ENCODE results near the gene RAB7A. TPM values are rescaled to one million over a fixed set of nuclear protein-coding genes. Genes with fewer than 3 reads are reported as not detected.
"Not testable (repeated sequence)": the region's sequence is repeated elsewhere in the genome, so short reads cannot be mapped to it uniquely, and the experiment has no call there.

RAB7A gene
- total RNA-seq, 1 experiment from 2014 or later = 57.8 TPM

DNA sequence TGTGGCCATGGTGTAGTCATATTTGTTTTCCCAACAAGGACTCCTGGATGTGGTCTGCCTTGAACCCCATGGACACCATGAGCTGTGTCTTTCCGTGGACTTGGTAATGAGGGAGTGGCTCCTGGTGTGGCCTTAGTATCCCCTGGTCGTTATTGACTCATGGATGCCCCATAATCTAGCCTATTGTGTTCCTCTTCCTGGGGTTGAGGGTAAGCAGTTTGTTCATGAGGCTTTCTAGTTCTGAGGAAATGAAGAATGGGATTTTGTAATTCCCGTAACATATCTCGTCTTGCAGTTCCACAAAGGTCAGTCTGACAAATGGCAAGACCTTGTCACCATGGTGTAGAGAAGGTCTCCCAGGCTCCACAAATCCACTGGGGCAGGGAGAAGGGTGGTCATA is 22.6 kb downstream of the RAB7A start:
- DNase-seq (ENCODE audit: extremely low read depth, low read depth) = no peak

DNA sequence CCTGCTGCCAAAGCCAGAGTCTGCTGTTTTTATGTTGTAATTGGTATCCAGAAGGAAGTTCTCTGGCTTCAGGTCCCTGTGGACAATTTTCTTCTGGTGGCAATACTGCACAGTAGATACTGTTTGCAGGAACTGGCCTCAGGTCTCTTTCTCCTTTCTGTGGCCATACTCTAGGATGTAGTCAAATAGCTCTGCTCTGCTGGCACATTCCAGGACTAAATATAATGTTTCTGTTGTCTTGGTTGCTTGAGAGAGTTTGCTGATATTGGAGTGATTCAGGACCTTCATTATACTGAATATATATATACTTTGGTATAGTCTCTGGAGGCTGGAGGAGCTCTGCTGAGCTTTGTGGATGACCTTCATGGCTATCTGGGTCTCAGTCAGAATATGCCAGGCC is 23.1 kb downstream of the RAB7A start:
- DNase-seq (ENCODE audit: extremely low read depth, low read depth) = no peak

DNA sequence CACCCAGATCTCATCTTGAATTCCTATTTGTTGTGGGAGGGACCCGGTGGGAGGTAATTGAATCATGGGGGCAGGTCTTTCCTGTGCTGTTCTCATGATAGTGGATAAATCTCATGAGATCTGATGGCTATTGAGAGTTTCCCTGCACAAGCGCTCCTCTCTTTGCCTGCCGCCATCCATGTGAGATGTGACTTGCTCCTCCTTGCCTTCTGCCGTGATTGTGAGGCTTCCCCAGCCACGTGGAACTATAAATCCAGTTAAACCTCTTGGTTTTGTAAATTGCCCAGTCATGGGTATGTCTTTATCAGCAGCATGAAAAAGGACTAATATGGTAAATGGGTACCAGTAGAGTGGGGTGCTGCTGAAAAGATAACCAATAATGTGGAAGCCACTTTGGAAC is 23.6 kb downstream of the RAB7A start:
- DNase-seq (ENCODE audit: extremely low read depth, low read depth) = not testable (repeated sequence)

DNA sequence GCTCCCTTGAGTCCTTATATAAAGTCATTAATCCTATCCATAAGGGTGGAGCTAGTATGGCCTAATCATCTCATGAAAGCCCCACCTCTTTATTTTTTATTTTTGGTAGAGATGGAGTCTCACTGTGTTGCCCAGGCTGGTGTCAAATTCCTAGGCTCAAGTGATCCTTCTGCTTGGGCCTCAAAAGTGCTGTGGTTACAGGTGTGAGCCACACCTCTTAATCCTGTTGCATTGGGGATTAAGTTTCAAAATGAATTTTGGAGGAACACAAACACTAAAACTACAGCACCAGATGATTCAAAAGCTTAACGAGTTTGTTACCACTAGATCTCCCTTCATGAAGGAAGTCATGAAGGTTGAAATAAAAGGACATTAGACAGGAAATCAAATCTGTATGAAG is 27.7 kb downstream of the RAB7A start:
- DNase-seq (ENCODE audit: extremely low read depth, low read depth) = no peak

DNA sequence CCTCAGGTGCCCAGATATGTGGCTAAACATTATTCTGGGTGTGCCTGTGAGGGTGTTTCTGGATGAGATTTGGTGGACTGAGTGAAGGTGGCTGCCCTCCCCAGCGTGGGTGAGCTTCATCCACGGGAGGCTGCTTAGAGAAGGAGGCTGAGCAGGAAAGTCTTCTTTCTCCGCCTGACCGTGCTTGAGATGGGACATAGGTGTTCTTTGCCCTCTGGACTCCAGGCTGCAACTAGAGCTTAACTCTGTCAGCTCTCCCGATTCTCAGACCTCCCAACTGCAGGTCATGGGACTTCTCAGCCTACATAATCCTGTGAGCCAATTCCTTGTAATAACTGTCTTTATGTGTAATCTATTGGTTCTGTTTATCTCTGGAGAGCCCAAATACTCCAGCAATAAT is 34.1 kb downstream of the RAB7A start:
- DNase-seq (ENCODE audit: extremely low read depth, low read depth) = no peak

DNA sequence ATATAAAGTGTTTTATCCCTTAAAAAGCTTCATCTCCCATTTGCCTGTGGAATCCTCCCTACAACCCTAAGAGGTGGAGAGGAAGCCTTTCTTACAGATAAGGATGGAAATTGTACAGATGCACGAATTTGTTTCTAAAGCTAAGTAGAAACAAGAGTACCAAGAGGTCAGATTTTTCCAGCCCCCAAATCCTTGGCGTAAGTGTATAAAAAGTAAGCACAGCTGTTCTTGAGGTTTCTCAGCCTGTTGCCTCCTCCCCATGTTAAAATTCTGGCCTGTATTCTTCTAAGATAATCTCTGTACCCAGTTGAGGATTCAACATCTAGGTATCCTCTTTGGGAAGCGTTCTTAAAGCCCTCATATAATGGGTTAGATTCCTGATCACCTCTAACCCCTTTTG is 34.9 kb downstream of the RAB7A start:
- DNase-seq (ENCODE audit: extremely low read depth, low read depth) = no peak

DNA sequence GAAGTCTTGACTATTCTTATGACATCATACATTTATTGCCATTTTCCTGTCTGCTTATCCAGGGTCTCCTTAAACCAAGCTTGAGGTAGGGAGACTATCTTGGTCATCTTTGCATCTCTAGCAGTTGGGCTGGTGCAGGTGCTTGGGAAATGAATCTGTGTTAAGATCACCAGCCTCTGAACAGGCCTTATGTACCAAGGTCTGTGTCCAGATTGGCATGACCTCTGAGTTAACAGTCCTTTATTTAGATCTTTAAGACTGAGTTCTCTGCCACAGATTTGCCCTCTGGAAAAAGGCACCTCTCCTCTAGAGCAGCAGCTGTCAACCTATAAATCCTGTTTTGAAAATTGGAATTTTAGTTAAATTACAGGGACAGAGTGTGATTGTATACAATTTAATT is 35.4 kb downstream of the RAB7A start:
- DNase-seq (ENCODE audit: extremely low read depth, low read depth) = no peak

DNA sequence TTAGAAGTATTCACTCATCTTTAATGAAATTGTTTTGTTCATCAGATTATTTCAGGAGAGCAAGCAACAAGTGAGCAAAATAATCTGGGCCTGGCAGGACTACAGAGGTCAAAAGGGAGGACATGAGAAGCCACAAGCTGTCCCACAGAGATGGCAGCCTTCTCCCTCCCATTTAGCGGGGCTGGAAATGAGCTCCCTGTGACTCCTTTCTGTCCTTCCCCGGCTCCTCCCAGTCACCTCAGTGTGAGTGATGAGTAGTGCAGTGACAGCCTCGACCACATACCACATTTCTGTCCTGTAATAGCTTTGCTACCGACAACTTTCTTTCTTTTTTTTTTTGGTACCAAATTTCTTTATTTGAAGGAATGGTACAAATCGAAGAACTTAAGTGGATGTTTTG is 38.0 kb downstream of the RAB7A start:
- no peak for DNase-seq (ENCODE audit: extremely low read depth, low read depth)

DNA sequence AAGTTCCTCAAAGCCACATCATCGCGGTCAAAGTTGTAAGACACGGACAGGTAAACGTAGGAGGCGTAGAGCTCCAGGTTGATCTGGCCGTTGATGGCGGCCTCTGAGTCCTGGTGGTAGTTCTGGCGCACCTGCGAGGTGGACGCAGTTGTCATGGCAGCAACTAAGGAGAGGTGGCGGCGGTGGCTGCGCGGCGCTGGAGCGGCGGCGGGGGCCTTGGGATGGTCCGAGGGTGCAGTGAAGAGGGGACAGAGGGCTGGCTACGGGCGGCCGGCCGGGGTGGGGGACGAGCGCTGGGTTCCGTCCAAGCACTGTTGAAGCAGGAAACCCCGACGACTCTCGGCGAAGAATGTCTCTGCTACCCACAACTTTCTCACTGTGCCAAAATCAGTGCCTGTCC is 38.9 kb downstream of the RAB7A start:
- no peak for DNase-seq (ENCODE audit: extremely low read depth, low read depth)

DNA sequence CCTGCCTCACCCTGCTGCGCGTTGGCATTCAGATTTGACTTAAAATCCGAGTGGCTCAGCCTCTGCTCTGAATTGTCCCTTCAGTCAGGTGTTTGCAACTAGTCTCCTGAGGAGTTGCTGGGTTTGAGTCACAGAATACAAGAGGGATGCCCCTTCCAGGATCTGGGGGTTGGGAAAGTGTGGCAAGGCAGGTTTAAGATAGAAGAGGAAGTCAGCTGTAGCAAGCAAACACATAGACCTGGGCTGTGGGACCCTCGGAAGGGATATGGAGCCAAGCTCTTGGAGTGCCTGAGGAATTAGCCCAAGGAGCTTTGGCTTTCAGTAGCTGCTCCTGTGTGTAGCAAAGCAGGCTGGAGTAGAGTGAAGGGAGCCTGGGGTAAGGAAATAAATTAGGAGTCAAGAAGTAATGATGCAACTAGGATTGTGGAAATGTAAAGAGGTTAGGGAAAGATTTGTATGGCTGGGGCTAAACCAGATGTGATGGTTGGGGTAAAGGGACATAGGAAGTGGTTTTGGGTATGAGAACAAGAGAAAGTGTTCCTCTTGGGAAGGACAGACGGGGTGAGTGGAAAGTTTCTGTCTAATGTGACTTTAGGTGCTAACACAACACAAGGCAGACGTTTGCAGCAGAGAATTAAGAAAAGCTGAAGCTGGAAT is 41.2 kb downstream of the RAB7A start:
- no peak for DNase-seq (ENCODE audit: extremely low read depth, low read depth)

DNA sequence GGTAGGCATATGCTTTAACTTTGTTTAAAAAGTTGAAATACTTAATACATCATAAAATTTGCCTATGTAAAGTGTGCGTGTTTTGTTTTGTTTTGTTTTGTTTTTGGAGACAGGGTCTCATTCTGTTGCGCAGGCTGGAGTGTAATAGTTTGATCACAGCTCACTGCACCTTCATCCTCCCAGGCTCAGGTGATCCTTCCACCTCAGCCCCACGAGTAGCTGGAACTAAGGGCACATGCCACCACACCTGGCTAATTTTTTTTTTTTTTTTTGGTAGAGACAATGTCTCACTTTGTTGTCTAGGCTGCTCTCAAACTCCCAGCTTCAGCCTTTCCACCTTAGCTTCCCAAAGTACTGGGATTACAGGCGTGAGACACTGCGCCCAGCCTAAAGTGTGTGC is 42.5 kb downstream of the RAB7A start:
- DNase-seq (ENCODE audit: extremely low read depth, low read depth) = no peak

DNA sequence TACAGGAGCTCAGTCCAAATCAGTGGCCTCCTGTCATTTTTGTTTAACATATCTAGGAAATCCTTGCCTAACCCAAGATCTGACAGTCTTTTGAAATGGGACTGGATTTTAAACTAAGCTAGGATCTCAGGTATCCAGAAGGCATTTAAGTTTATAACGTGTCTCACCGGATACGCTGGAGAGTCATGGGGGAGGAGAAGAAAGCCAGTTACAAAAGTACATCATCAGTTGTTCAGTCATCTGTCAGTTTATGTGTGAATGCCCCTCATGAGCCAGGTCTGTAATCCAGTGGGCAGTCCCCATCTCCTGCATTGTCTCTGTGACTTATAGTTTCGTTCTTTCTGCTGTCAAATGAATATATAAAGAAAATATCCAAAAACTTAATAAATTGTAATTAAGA is 44.4 kb downstream of the RAB7A start:
- DNase-seq (ENCODE audit: extremely low read depth, low read depth) = no peak

DNA sequence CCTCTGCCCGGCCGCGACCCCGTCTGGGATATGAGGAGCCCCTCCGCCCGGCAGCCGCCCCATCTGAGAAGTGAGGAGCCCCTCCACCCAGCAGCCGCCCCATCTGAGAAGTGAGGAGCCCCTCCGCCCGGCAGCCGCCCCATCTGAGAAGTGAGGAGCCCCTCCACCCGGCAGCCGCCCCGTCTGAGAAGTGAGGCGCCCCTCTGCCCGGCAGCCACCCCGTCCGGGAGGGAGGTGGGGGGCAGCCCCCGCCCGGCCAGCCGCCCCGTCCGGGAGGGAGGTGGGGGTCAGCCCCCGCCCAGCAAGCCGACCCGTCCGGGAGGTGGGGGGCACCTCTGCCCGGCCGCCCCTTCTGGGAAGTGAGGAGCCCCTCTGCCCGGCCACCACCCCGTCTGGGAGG is 47.2 kb downstream of the RAB7A start:
- not testable (repeated sequence) for DNase-seq (ENCODE audit: extremely low read depth, low read depth)

DNA sequence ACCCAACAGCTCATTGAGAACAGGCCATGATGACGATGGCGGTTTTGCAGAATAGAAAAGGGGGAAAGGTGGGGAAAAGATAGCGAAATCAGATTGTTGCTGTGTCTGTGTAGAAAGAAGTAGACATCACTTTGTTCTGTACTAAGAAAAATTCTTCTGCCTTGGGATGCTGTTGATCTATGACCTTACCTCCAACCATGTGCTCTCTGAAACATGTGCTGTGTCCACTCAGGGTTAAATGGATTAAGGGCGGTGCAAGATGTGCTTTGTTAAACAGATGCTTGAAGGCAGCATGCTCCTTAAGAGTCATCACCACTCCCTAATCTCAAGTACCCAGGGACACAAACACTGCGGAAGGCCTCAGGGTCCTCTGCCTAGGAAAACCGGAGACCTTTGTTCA is 47.6 kb downstream of the RAB7A start:
- not testable (repeated sequence) for DNase-seq (ENCODE audit: extremely low read depth, low read depth)

DNA sequence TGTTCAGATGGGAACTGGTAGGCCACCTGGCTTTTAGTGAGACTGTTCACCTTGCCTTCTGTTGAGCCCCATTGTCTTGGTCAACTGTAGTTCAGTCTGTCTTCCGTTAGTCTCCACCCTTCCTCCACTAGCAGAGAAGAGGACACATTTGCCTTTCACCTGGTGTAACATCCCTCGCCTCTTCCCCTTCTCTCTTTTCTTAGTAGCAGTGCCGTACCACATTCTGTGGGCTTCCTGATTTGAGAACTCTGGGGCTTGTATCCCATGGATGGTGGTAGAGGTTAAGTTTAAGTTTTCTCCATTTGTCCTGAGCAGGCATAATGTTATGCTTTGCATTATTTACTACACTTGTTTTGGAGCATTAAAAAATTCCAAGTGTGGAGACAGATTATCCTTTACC is 49.3 kb downstream of the RAB7A start:
- no peak for DNase-seq (ENCODE audit: extremely low read depth, low read depth)

DNA sequence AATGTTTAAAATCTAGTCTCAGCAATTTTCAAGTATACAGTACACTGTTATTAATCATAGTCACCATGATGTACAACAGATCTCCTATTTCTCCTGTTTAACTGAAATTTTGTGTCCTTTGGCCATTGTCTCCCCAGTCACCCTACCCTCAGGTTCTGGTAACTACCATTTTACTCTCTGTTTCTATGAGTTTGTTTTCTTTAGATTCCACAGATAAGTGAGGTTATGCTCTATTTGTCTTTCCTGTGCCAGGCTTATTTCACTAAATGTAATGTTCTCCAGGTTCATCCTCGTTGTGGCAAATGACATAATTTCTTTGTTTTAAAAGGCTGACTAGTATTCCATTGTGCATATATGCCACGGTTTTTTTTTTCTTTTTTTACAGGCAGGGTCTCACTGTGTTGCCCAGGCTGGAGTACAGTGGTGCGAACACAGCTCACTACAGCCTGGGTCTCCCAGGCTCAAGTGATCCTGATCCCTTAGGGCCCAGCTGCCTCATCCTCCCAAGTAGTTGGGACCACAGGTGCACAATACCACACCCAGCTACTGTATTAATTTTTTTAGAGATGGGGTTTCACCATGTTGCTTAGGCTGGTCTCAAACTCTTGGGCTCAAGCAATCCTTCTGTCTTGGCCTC is 50.0 kb downstream of the RAB7A start:
- DNase-seq (ENCODE audit: extremely low read depth, low read depth) = no peak

DNA sequence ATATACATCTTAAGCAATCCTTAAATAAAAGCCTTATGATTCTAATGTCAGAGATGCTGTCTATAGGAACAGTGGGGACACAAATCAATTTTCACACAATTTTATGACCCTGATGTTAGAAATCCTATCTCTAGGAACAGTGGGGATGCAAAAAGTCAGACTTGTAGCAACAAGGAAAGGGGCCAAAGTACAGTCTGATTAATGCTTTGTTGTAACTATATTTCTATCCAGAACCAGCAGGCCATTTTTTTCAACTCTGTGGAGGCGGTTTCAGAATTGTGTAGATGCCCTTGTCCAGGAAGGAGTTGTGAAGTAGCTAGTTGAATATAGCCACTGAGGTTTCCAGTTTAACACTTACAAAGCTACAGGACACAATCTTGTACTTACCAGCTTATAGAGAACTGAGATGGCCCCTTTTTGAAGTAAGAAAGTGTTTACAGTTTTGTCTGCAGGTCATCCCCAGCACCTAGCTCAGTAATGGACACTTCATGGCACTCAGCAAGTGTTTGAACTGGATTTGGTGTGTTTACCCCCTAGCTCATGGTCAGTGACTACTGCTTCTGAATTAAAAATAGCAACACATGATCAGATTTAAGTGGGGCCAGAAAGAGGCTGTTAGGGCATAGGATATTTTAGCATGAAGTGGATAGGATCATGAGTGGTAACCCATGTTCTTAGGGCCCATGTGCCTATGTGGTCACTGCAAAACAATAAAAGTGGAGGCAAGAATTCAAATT is 54.3 kb downstream of the RAB7A start:
- no peak for DNase-seq (ENCODE audit: extremely low read depth, low read depth)

DNA sequence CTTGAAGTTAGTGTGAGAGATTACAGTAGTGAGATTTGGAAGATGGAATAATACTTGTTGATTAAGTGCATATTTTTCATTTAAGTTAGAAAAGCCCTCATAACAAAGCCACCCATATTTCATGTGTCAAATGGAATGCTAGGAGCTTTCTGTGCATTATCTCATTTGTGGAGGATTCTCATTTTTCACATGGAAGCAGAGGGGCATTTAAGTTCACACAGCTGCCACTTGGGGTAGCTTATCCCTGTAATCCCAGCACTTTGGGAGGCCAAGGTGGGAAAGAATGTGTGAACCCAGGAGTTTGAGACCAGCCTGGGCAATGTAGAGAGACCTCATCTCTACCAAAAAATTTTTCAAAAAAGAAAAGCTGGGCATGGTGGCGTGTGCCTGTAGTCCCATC is 55.2 kb downstream of the RAB7A start:
- DNase-seq (ENCODE audit: extremely low read depth, low read depth) = no peak

DNA sequence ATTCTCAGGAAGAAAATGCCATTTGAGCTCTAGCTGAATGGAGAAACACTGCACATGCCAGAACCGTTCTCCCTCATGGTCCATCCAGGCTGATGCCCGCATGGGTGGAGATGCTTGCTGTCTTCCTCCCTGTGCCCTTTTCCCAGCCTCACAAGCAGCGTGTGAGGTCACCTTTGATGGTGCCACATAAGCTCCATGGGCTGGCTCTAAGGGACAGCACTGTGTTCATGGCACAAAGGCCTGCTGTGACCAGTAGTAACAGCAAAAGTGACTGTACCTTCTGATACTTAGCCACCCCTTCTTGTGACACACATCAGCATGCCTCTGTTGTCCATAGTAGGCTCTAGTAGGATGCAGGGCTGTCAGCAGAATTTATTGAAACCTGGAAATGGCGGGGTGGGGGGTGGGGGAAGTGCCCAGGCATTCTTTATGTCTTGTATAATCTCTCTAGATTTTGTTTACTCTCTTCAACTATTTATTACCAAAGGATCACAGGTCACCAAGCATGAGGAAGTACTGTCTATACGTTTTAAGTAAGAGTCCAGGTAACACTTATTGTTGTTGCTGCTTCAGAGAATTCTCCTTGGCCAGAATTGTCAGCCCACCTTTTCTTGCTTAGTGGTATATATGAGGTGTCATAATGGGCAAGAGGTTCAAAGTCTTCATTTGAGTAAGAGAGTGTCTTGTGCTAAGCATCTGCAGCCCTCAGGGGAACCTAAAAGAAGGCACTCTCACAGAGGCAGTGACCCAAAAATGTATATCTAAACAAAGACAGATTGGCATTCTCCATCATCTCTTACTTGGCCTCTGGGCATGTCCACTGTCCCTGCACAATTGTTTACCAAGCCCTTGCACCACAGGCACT is 56.5 kb downstream of the RAB7A start:
- DNase-seq (ENCODE audit: extremely low read depth, low read depth) = no peak

DNA sequence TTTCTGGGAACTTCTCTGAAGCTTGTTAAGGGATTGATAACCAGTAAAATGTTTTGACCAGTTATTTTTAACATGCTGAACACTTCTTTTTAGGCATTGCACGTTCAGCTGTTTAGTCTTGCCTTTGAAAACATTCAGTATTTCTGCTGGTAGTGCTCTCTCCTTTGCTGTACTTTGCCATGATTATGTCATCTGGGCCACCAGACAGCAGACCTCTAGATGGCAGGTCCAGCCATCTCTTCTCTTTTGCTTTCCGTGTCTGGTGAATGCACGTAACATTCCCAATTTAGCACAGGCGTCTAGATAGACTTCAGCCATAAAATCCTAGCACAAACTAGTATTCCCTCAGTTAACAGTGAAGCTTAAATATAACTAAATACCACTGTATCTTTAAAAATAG is 57.8 kb downstream of the RAB7A start:
- DNase-seq (ENCODE audit: extremely low read depth, low read depth) = no peak

DNA sequence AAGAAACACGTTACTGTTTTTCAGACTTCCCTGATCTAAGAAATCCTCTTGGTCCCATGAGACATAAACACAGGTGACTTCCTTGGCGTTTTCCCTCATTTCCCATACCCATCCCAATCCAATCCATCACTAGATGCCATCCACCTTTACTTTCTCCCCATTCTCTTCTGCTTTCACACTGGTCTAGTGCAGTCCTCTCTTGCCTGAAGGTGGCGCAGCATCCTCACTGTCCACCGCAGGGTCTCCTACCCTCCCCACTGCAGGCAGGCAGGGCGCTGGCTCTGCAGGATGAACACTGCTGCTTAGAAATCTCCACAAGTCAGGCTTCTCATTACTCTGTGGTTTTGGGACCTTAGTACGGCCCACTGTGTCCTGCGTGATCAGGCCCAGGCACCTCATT is 58.2 kb downstream of the RAB7A start:
- no peak for DNase-seq (ENCODE audit: extremely low read depth, low read depth)
